H1 (cell line): ENCODE measurements around the gene SIRT3. TPM values are rescaled to one million over a fixed set of nuclear protein-coding genes. Genes with fewer than 3 reads are reported as not detected.

Experiments
- CTCF ChIA-PET: fragments of 300-600 bp; sonication (Branson Sonifier 250); formaldehyde crosslinking; loops from one replicate; lab custom pipeline; 2021; ENCODE audit not compliant: partially characterized antibody; lab: Charles Lee
- POLR2A ChIA-PET: fragments of 300-600 bp; sonication (Branson Sonifier 250); formaldehyde crosslinking; loops from one replicate; lab custom pipeline; 2021; ENCODE audit warnings: inconsistent platforms; ENCODE audit not compliant: partially characterized antibody; lab: Charles Lee
- DNase-seq, 2 experiments: peaks; one replicate each; pipeline versions ENCODE4 v3.0.0 to v3.0.0-alpha.2; 2010 to 2022; ENCODE audit warnings: low spot score in 2 of 2, low read depth in 1 of 2, mixed read lengths in 1 of 2
- FAIRE-seq: peaks from 2 replicates; lab custom pipeline; 2011; peaks lifted over from hg19 to GRCh38; lab: Jason Lieb, UNC
- H2AFZ ChIP-seq: 2 replicates; pipeline ENCODE4 v1.8.1; 2012; ENCODE audit warnings: low read length, inconsistent platforms
- H2AK5ac ChIP-seq: 2 replicates; pipeline ENCODE4 v1.6.1; 2013; ENCODE audit warnings: low read depth, low read length
- H2BK120ac ChIP-seq: replicated peaks from 2 replicates; pipeline ENCODE3; 2013; ENCODE audit warnings: low read depth, low read length, inconsistent platforms
- H2BK12ac ChIP-seq: 2 replicates; pipeline ENCODE4 v1.6.1; 2013; ENCODE audit warnings: low read depth, low read length
- H2BK15ac ChIP-seq: 2 replicates; pipeline ENCODE4 v1.6.1; 2013; ENCODE audit warnings: low read length
- H2BK20ac ChIP-seq: 2 replicates; pipeline ENCODE4 v1.6.1; 2013; ENCODE audit warnings: low read length
- H2BK5ac ChIP-seq: 2 replicates; pipeline ENCODE4 v1.6.1; 2013; ENCODE audit warnings: low read depth, low read length
- H3K14ac ChIP-seq: 2 replicates; pipeline ENCODE4 v1.6.1; 2013; ENCODE audit warnings: inconsistent platforms; ENCODE audit not compliant: insufficient read length
- H3K18ac ChIP-seq: 2 replicates; pipeline ENCODE4 v1.6.1; 2013; ENCODE audit warnings: low read length; ENCODE audit errors: extremely low read depth
- H3K23ac ChIP-seq: 2 replicates; pipeline ENCODE4 v1.6.1; 2013; ENCODE audit warnings: inconsistent platforms; ENCODE audit not compliant: insufficient read length
- H3K23me2 ChIP-seq: 2 replicates; pipeline ENCODE4 v1.6.1; 2013; ENCODE audit warnings: low read depth, low read length
- H3K27ac ChIP-seq: 2 replicates; pipeline ENCODE4 v1.6.1; 2011; ENCODE audit warnings: low read depth, low read length, inconsistent platforms
- H3K27me3 ChIP-seq, 4 experiments: replicated peaks in 1 of 4; 1 replicate in 1 of 4; 2 replicates in 3 of 4; pipeline versions ENCODE4 v1.6.1 to v1.8.1; 2011 to 2013; ENCODE audit warnings: low read length in 3 of 4, mild to moderate bottlenecking in 3 of 4, inconsistent platforms in 2 of 4, mixed read lengths in 2 of 4, moderate library complexity in 1 of 4; ENCODE audit not compliant: control insufficient read depth in 3 of 4, insufficient read depth in 3 of 4; ENCODE audit errors: extremely low read depth in 1 of 4
- H3K36me3 ChIP-seq, 4 experiments: 2 replicates each; pipeline versions ENCODE4 v1.6.1 to v1.8.1; 2011 to 2013; ENCODE audit warnings: mild to moderate bottlenecking in 4 of 4, low read length in 3 of 4, moderate library complexity in 2 of 4, control low read depth in 1 of 4, inconsistent platforms in 1 of 4; ENCODE audit not compliant: insufficient read depth in 4 of 4, control insufficient read depth in 2 of 4
- H3K4ac ChIP-seq: replicated peaks from 2 replicates; pipeline ENCODE3; 2013; ENCODE audit warnings: low read length, low read depth, mixed read lengths, inconsistent platforms; ENCODE audit not compliant: insufficient read length
- H3K4me1 ChIP-seq, 4 experiments: replicated peaks in 1 of 4; 1 replicate in 1 of 4; 2 replicates in 3 of 4; pipeline versions ENCODE4 v1.6.1 to v1.8.1; 2011 to 2013; ENCODE audit warnings: low read length in 3 of 4, inconsistent platforms in 2 of 4, mixed read lengths in 1 of 4; ENCODE audit not compliant: insufficient read depth in 4 of 4, control insufficient read depth in 3 of 4
- H3K4me2 ChIP-seq, 2 experiments: 2 replicates each; pipeline versions ENCODE4 v1.6.1 to v1.8.1; 2011 to 2013; ENCODE audit warnings: low read depth in 2 of 2, low read length in 2 of 2, control low read depth in 1 of 2, inconsistent platforms in 1 of 2, mild to moderate bottlenecking in 1 of 2; ENCODE audit not compliant: insufficient read depth in 1 of 2
- H3K4me3 ChIP-seq, 4 experiments: fragments of 200-600, 300-600 bp in 1 of 4; sonication (generic), shearing (Covaris generic), sonication (Bioruptor Twin) in 1 of 4; 2 replicates each; pipeline versions ENCODE4 v1.5.1 to v1.8.1; 2011 to 2016; ENCODE audit warnings: low read length in 4 of 4, low read depth in 3 of 4, control low read depth in 2 of 4, inconsistent platforms in 2 of 4, mild to moderate bottlenecking in 2 of 4, mixed read lengths in 1 of 4, moderate library complexity in 1 of 4; ENCODE audit not compliant: insufficient read depth in 2 of 4; ENCODE audit errors: extremely low read depth in 1 of 4
- H3K56ac ChIP-seq: replicated peaks from 2 replicates; pipeline ENCODE3; 2013; ENCODE audit warnings: low read depth, mild to moderate bottlenecking, mixed read lengths, low read length, inconsistent platforms; ENCODE audit not compliant: insufficient read length
- H3K79me1 ChIP-seq: 2 replicates; pipeline ENCODE4 v1.6.1; 2013; ENCODE audit warnings: low read depth, low read length, control low read depth
- H3K79me2 ChIP-seq, 2 experiments: 2 replicates each; pipeline versions ENCODE4 v1.6.1 to v1.8.1; 2012 to 2013; ENCODE audit warnings: low read length in 2 of 2, mild to moderate bottlenecking in 2 of 2, inconsistent platforms in 1 of 2; ENCODE audit not compliant: insufficient read depth in 2 of 2, control insufficient read depth in 1 of 2
- H3K9ac ChIP-seq, 4 experiments: replicated peaks in 1 of 4; 1 replicate in 1 of 4; 2 replicates in 3 of 4; pipeline versions ENCODE4 v1.6.1 to v1.8.1; 2011 to 2013; ENCODE audit warnings: low read depth in 3 of 4, low read length in 3 of 4, control low read depth in 2 of 4, mild to moderate bottlenecking in 2 of 4, moderate library complexity in 2 of 4, inconsistent platforms in 1 of 4; ENCODE audit errors: extremely low read depth in 1 of 4
- H3K9me3 ChIP-seq, 2 experiments: 2 replicates each; pipeline versions ENCODE4 v1.6.1 to v1.8.1; 2012 to 2013; ENCODE audit warnings: mild to moderate bottlenecking in 2 of 2, moderate library complexity in 2 of 2, control low read depth in 1 of 2, inconsistent platforms in 1 of 2, low read depth in 1 of 2, low read length in 1 of 2, mixed read lengths in 1 of 2; ENCODE audit not compliant: insufficient read depth in 2 of 2
- H4K20me1 ChIP-seq, 2 experiments: replicated peaks in 1 of 2; 2 replicates each; pipeline versions ENCODE3 to v1.8.1; 2011 to 2013; ENCODE audit warnings: inconsistent platforms in 2 of 2, low read length in 2 of 2, mild to moderate bottlenecking in 1 of 2; ENCODE audit not compliant: insufficient read depth in 2 of 2, control insufficient read depth in 1 of 2
- H4K5ac ChIP-seq: 2 replicates; pipeline ENCODE4 v1.6.1; 2013; ENCODE audit warnings: low read length, low read depth, mixed read lengths, inconsistent platforms; ENCODE audit not compliant: insufficient read length
- H4K8ac ChIP-seq: 2 replicates; pipeline ENCODE4 v1.8.0; 2013; ENCODE audit warnings: mild to moderate bottlenecking, moderate library complexity, low read length, inconsistent platforms; ENCODE audit not compliant: insufficient read depth; ENCODE audit errors: extremely low read depth
- H4K91ac ChIP-seq: replicated peaks from 2 replicates; pipeline ENCODE3; 2013; ENCODE audit warnings: low read length, mixed read lengths, inconsistent platforms; ENCODE audit not compliant: insufficient read length
- BRCA1 ChIP-seq: IDR thresholded peaks from 2 replicates; pipeline ENCODE4 v1.6.1; 2012; ENCODE audit warnings: low read depth, low read length, improper control_type of control experiment
- CBX8 ChIP-seq: fragments of 300-800, 300-1000 bp; sonication (generic); IDR thresholded peaks from 2 replicates; pipeline ENCODE4 v1.7.1; 2016; ENCODE audit warnings: low read depth, low read length, borderline replicate concordance
- CEBPB ChIP-seq: IDR thresholded peaks from 2 replicates; pipeline ENCODE4 v1.6.1; 2012; ENCODE audit warnings: low read depth, low read length
- HDAC6 ChIP-seq: IDR thresholded peaks from one replicate; pipeline ENCODE4 v1.7.1; 2012; ENCODE audit warnings: low read depth, mild to moderate bottlenecking, inconsistent platforms, low read length, moderate library complexity
- MAFK ChIP-seq: IDR thresholded peaks from 2 replicates; pipeline ENCODE4 v1.6.1; 2012; ENCODE audit warnings: low read depth, mild to moderate bottlenecking, improper control_type of control experiment, low read length
- PHF8 ChIP-seq: fragments of 200-600 bp; sonication (generic); conservative IDR thresholded peaks from 2 replicates; pipeline ENCODE4 v1.7.1; 2012; ENCODE audit warnings: low read depth, mild to moderate bottlenecking, inconsistent platforms, low read length, moderate library complexity
- POLR2A ChIP-seq, 2 experiments: IDR thresholded peaks; 1 replicate in 1 of 2; 2 replicates in 1 of 2; pipeline ENCODE4 v1.6.1; 2011; ENCODE audit warnings: low read depth in 2 of 2, low read length in 2 of 2, mild to moderate bottlenecking in 2 of 2; ENCODE audit errors: control extremely low read depth in 1 of 2
- RBBP5 ChIP-seq: IDR thresholded peaks from 2 replicates; pipeline ENCODE4 v1.7.1; 2012; ENCODE audit warnings: low read depth, mild to moderate bottlenecking, inconsistent platforms, low read length, moderate library complexity, borderline replicate concordance
- SIN3A ChIP-seq, 2 experiments: IDR thresholded peaks in 1 of 2; conservative IDR thresholded peaks in 1 of 2; 2 replicates each; pipeline ENCODE4 v1.6.1; 2011 to 2012; ENCODE audit warnings: low read length in 2 of 2, improper control_type of control experiment in 1 of 2, low read depth in 1 of 2, mild to moderate bottlenecking in 1 of 2
- SP1 ChIP-seq: IDR thresholded peaks from 2 replicates; pipeline ENCODE4 v1.6.1; 2011; ENCODE audit warnings: low read depth, low read length
- TEAD4 ChIP-seq: IDR thresholded peaks from 2 replicates; pipeline ENCODE4 v1.6.1; 2012; ENCODE audit warnings: low read depth, low read length, inconsistent platforms, mixed read lengths
- WGBS, 2 experiments: shearing (Covaris generic) in 1 of 2; methylation state at CpG; one replicate each; pipeline versions ENCODE4 v1.1.6 to v1.1.7; 2013 to 2015; ENCODE audit warnings: low lambda C conversion rate in 2 of 2, mixed read lengths in 2 of 2, inconsistent platforms in 1 of 2, low coverage in 1 of 2, missing lambda C conversion rate in 1 of 2; ENCODE audit not compliant: insufficient replicate concordance in 2 of 2, insufficient coverage in 1 of 2, insufficient read length in 1 of 2; ENCODE audit errors: extremely low coverage in 1 of 2, missing lambda C conversion rate in 1 of 2; 5-methylcytosine and 5-hydroxymethylcytosine counted together
- polyA plus RNA-seq, 7 experiments: library from polyadenylated mRNA; depleted of rRNA in 3 of 7; stranded (reverse) in 5 of 7; unstranded in 2 of 7; fragments of >200 nt in 5 of 7; fragments of 200-250 nt in 2 of 7; gene quantifications; 1 replicate in 5 of 7; 2 replicates in 1 of 7; 4 replicates in 1 of 7; pipeline versions ENCODE4 v1.2.1 to v1.2.3, GENCODE V29; 2011 to 2013; ENCODE audit warnings: missing spikeins in 2 of 7, mixed read lengths in 2 of 7
- total RNA-seq: library from RNA; stranded (reverse); fragmentation: NEBNext Ultra II Directional; extraction: Animal tissue kit (Norgen Biotek cat#: 25700); gene quantifications from 2 replicates; pipeline ENCODE4 v1.2.1, GENCODE V29; 2021
- TF ChIP-seq, protein P1 (sequence below): IDR thresholded peaks from 2 replicates; pipeline ENCODE4 v1.6.1; 2012; ENCODE audit warnings: inconsistent platforms

SIRT3 gene
- total and polyA plus RNA-seq, 2 of the 8 experiments (the other 6 are each of a cell fraction or from before 2014, with no cell fraction given), result 14.3 to 21.6 TPM

GRCh38 chr11:224424-224823, 11.7 kb downstream of the SIRT3 start:
- ChIA-PET CTCF (interaction anchor here (0.9 to 1.4 kb wide), 3 partner anchors 26 to 192 kb away, joined by 3 to 5 read pairs (median 3); no protein-coding TSS in a partner anchor), POLR2A (interaction anchor here (1.5 to 1.6 kb wide), 2 partner anchors 8 to 15 kb away, joined by 4 to 6 read pairs; no protein-coding TSS in a partner anchor)
- no peaks in the 10 kb centered on the region for H3K27me3 ChIP-seq
- no peaks in the 10 kb centered on the region for H4K20me1 ChIP-seq
- H2BK12ac ChIP-seq, result no peak overlapping the region
- no peak overlapping the region for H4K8ac ChIP-seq
- no peaks in the 10 kb centered on the region for H3K4me1 ChIP-seq
- H2BK5ac ChIP-seq, result no peak overlapping the region
- H3K79me2 ChIP-seq, result peaks cover 0 to 7% of the 10 kb centered on the region in 2 experiments; a peak in 1 of 4 replicates
- no peak overlapping the region for H2BK120ac ChIP-seq
- no peak overlapping the region for H3K56ac ChIP-seq
- H3K36me3 ChIP-seq, result no peaks in the 10 kb centered on the region; a peak in 2 of 8 replicates
- TF ChIP-seq, protein P1, sequence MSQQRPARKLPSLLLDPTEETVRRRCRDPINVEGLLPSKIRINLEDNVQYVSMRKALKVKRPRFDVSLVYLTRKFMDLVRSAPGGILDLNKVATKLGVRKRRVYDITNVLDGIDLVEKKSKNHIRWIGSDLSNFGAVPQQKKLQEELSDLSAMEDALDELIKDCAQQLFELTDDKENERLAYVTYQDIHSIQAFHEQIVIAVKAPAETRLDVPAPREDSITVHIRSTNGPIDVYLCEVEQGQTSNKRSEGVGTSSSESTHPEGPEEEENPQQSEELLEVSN, result no peak
- no peak for TF ChIP-seq POLR2A (IDR thresholded peaks at IDR 0.05; ENCODE audit: control extremely low read depth in 1 of 2, low read depth in 2 of 2, low read length in 2 of 2)
- TF ChIP-seq SIN3A (conservative IDR thresholded peaks at IDR 0.05 in 1 of 2, IDR thresholded peaks at IDR 0.05 in 1 of 2; ENCODE audit: low read depth in 1 of 2, low read length in 2 of 2), result no peak
- TF ChIP-seq MAFK, result no peak
- no peak for TF ChIP-seq PHF8
- TF ChIP-seq HDAC6, result no peak
- no peak for TF ChIP-seq SP1
- no peak for TF ChIP-seq CBX8
- TF ChIP-seq TEAD4, result no peak
- no peak for TF ChIP-seq RBBP5
- TF ChIP-seq CEBPB, result no peak
- no peak for TF ChIP-seq BRCA1
- 91% methylated on average over 7 of the region's 7 CpGs; no CpG with 5 or more reads in 1 of the 2 experiments for WGBS, 2 experiments
- no peak overlapping the region for H4K5ac ChIP-seq
- FAIRE-seq (no peak), DNase-seq (no peak)
- H3K4me3 ChIP-seq, result no peak overlapping the region
- H3K9me3 ChIP-seq, result no peaks in the 10 kb centered on the region
- no peak overlapping the region for H3K9ac ChIP-seq
- H2AK5ac ChIP-seq, result no peak overlapping the region
- H2AFZ ChIP-seq, result no peak overlapping the region
- no peak overlapping the region for H3K4ac ChIP-seq
- H3K23me2 ChIP-seq, result no peaks in the 10 kb centered on the region
- H2BK15ac ChIP-seq, result no peak overlapping the region
- H3K18ac ChIP-seq, result no peak overlapping the region
- H3K23ac ChIP-seq, result no peak overlapping the region
- H3K79me1 ChIP-seq, result no peaks in the 10 kb centered on the region; the same call in 1 of the 2 replicates
- no peak overlapping the region for H3K4me2 ChIP-seq
- no peak overlapping the region for H3K27ac ChIP-seq
- H2BK20ac ChIP-seq, result no peak overlapping the region
- no peak overlapping the region for H3K14ac ChIP-seq
- H4K91ac ChIP-seq, result no peak overlapping the region
